Ovary (tissue), 3 donors: ENCODE data around the gene RNF182.

Experiments used
- CTCF ChIP-seq, 3 donors: fragments of 450-650 bp in 2 of 3; fragments of 200-600 bp in 1 of 3; IDR thresholded peaks; one replicate each; pipeline versions ENCODE4 v1.5.1 to v1.8.0; 2016 to 2022; ENCODE audit warnings: antibody characterized with exemption in 3 of 3, mild to moderate bottlenecking in 1 of 3
- EP300 ChIP-seq: sonication (generic); formaldehyde crosslinking; IDR thresholded peaks from one replicate; pipeline ENCODE4 v1.6.1; 2017; ENCODE audit warnings: antibody characterized with exemption
- POLR2A ChIP-seq: fragments of 450-650 bp; IDR thresholded peaks from one replicate; pipeline ENCODE4 v1.6.1; 2017; ENCODE audit warnings: antibody characterized with exemption, mild to moderate bottlenecking, moderate library complexity
- donor health status: DM: no; HTN: no; CAD: no.

GRCh38 chr6:13979284-13980171 lies 54.8 kb downstream of the RNF182 start:
- TF ChIP-seq CTCF (IDR thresholded peaks at IDR 0.05) (no peak), EP300 (no peak), POLR2A (no peak)
